HEK293 (cell line): Measurements from ENCODE around the gene KCNMA1.

Source experiments
- CTCF ChIA-PET: fragments of 350-600 bp; formaldehyde crosslinking; extraction: SDS; loops from one replicate; lab custom pipeline; 2021; ENCODE audit warnings: antibody characterized with exemption; lab: Yijun Ruan, JAX
- POLR2A ChIA-PET: fragments of 300-600 bp; formaldehyde crosslinking; extraction: SDS; loops from one replicate; lab custom pipeline; 2020; ENCODE audit warnings: antibody characterized with exemption, inconsistent platforms; lab: Yijun Ruan, JAX
- H3K27ac ChIP-seq: fragments of 200-500 bp; sonication (Bioruptor generic); 2 replicates; pipeline ENCODE4 v1.5.1; 2014; ENCODE audit warnings: low read depth, low read length, control low read depth, inconsistent platforms; ENCODE audit errors: extremely low read depth
- H3K36me3 ChIP-seq, 2 experiments: fragments of 200-500 bp in 1 of 2; sonication (Bioruptor generic) in 1 of 2; 1 replicate in 1 of 2; 2 replicates in 1 of 2; pipeline ENCODE4 v1.5.1; 2014 to 2017; ENCODE audit warnings: inconsistent platforms in 2 of 2, low read length in 2 of 2; ENCODE audit not compliant: control insufficient read depth in 2 of 2, insufficient read depth in 1 of 2
- H3K4me1 ChIP-seq: fragments of 200-500 bp; sonication (Bioruptor generic); 2 replicates; pipeline ENCODE4 v1.5.1; 2014; ENCODE audit warnings: mild to moderate bottlenecking, low read length, inconsistent platforms; ENCODE audit not compliant: control insufficient read depth, insufficient read depth
- H3K4me3 ChIP-seq: 2 replicates; pipeline ENCODE4 v1.5.1; 2011; ENCODE audit warnings: low read depth, mild to moderate bottlenecking, control low read depth, low read length, moderate library complexity
- H3K9me3 ChIP-seq: fragments of 200-500 bp; sonication (Bioruptor generic); 2 replicates; pipeline ENCODE4 v1.5.1; 2014; ENCODE audit warnings: low read depth, low read length, inconsistent platforms; ENCODE audit not compliant: control insufficient read depth, insufficient read depth
- ELK4 ChIP-seq: IDR thresholded peaks from 2 replicates; pipeline ENCODE4 v1.6.1; 2011; ENCODE audit warnings: mild to moderate bottlenecking, low read depth, low read length, borderline replicate concordance
- HOXD13 ChIP-seq: sonication (generic); formaldehyde crosslinking; IDR thresholded peaks from 2 replicates; pipeline ENCODE4 v1.8.0; 2022; ENCODE audit warnings: missing genetic modification reagents, borderline replicate concordance
- KLF10 ChIP-seq: fragments of 450-650 bp; IDR thresholded peaks from 2 replicates; pipeline ENCODE4 v1.5.1; 2018; ENCODE audit warnings: missing biosample characterization, mild to moderate bottlenecking, missing genetic modification characterization
- MYNN ChIP-seq: fragments of 450-650 bp; formaldehyde crosslinking; IDR thresholded peaks from 2 replicates; pipeline ENCODE4 v1.5.1; 2016; ENCODE audit warnings: missing biosample characterization, missing genetic modification characterization, borderline replicate concordance
- PRDM2 ChIP-seq: fragments of 450-650 bp; formaldehyde crosslinking; IDR thresholded peaks from 2 replicates; pipeline ENCODE4 v1.5.1; 2016; ENCODE audit warnings: missing biosample characterization, missing genetic modification characterization, borderline replicate concordance
- REPIN1 ChIP-seq: fragments of 450-650 bp; formaldehyde crosslinking; IDR thresholded peaks from 2 replicates; pipeline ENCODE4 v1.5.1; 2017; ENCODE audit warnings: missing biosample characterization, missing genetic modification characterization, low read depth
- ZBTB20 ChIP-seq: fragments of 450-650 bp; formaldehyde crosslinking; IDR thresholded peaks from 2 replicates; pipeline ENCODE4 v1.5.1; 2016; ENCODE audit warnings: missing biosample characterization, missing genetic modification characterization
- ZNF140 ChIP-seq: fragments of 450-650 bp; formaldehyde crosslinking; IDR thresholded peaks from 2 replicates; pipeline ENCODE4 v1.5.1; 2016; ENCODE audit warnings: missing biosample characterization, missing genetic modification characterization
- ZNF266 ChIP-seq: fragments of 450-650 bp; formaldehyde crosslinking; IDR thresholded peaks from 2 replicates; pipeline ENCODE4 v1.5.1; 2016; ENCODE audit warnings: missing biosample characterization, missing genetic modification characterization, low read depth
- ZNF280C ChIP-seq: fragments of 450-650 bp; formaldehyde crosslinking; IDR thresholded peaks from 2 replicates; pipeline ENCODE4 v1.5.1; 2016; ENCODE audit warnings: missing biosample characterization, missing genetic modification characterization
- ZNF366 ChIP-seq: fragments of 450-650 bp; formaldehyde crosslinking; conservative IDR thresholded peaks from 2 replicates; pipeline ENCODE4 v1.5.1; 2016; ENCODE audit warnings: missing biosample characterization, missing genetic modification characterization
- ZNF560 ChIP-seq: fragments of 450-650 bp; formaldehyde crosslinking; IDR thresholded peaks from 2 replicates; pipeline ENCODE4 v1.5.1; 2017; ENCODE audit warnings: missing biosample characterization, missing genetic modification characterization, borderline replicate concordance
- ZNF654 ChIP-seq: fragments of 450-650 bp; formaldehyde crosslinking; IDR thresholded peaks from 2 replicates; pipeline ENCODE4 v1.5.1; 2016; ENCODE audit warnings: low read depth, missing biosample characterization, missing genetic modification characterization
- ZNF658 ChIP-seq: fragments of 450-650 bp; formaldehyde crosslinking; IDR thresholded peaks from 2 replicates; pipeline ENCODE4; 2016; ENCODE audit warnings: missing biosample characterization, missing genetic modification characterization
- ZNF664 ChIP-seq: fragments of 450-650 bp; formaldehyde crosslinking; IDR thresholded peaks from 2 replicates; pipeline ENCODE4 v1.5.1; 2016; ENCODE audit warnings: missing biosample characterization, missing genetic modification characterization
- ZNF692 ChIP-seq: fragments of 450-650 bp; formaldehyde crosslinking; IDR thresholded peaks from 2 replicates; pipeline ENCODE4 v1.5.1; 2016; ENCODE audit warnings: missing biosample characterization, missing genetic modification characterization
- ZNF791 ChIP-seq: fragments of 450-650 bp; formaldehyde crosslinking; IDR thresholded peaks from 2 replicates; pipeline ENCODE4 v1.5.1; 2016; ENCODE audit warnings: missing biosample characterization, missing genetic modification characterization
- TF ChIP-seq, protein P1 (sequence below): fragments of 450-650 bp; IDR thresholded peaks from 2 replicates; pipeline ENCODE4 v1.5.1; 2018; ENCODE audit warnings: missing biosample characterization, mild to moderate bottlenecking, missing genetic modification characterization
- TF ChIP-seq, protein P2 (sequence below): fragments of 450-650 bp; formaldehyde crosslinking; IDR thresholded peaks from 2 replicates; pipeline ENCODE4 v1.5.1; 2016; ENCODE audit warnings: missing biosample characterization, missing genetic modification characterization

Gene KCNMA1

DNA sequence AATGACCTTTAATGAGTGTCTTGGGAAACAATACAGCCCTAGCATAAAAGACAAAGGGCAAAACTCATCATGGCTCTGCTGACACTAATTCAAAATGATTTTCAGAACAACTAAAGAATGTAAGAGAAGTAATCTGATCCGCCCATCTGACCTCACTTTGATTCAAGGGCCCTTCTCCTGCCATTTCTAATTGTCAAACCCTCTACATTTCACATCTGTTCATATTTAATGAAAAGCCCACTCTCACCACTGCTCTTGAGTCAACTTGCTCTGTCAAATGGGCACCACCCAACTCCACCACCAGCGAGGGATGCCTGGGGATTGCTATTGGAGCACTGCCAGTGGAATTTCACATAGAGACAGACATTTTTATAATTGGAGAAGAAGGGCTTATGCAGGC lies 639.2 kb downstream of the KCNMA1 start:
- Histone ChIP-seq H3K36me3 (no peaks in the 10 kb centered on the region), H3K27ac (no peak overlapping the region), H3K4me1 (no peaks in the 10 kb centered on the region), H3K4me3 (no peak overlapping the region), H3K9me3 (no peaks in the 10 kb centered on the region)
- CTCF ChIA-PET, result interaction anchor here (0.7 to 1.0 kb wide), 3 partner anchors 13 to 734 kb away, joined by 3 to 4 read pairs (median 3); no protein-coding TSS in a partner anchor
- TF ChIP-seq ZNF266 (tag by site-specific recombination) (no peak), ZNF140 (no peak), MYNN (tag by site-specific recombination) (no peak), ZNF560 (tag by site-specific recombination) (no peak), REPIN1 (no peak), ZNF658 (tag by site-specific recombination) (no peak), ZNF366 (no peak), ZNF654 (tag by site-specific recombination) (no peak), ZNF692 (tag by site-specific recombination) (no peak), ZNF664 (tag by site-specific recombination) (no peak), PRDM2 (tag by site-specific recombination) (no peak), ZNF791 (tag by site-specific recombination) (no peak), HOXD13 (CRISPR knock-in tag) (no peak), ZNF280C (tag by site-specific recombination) (no peak), KLF10 (tag by site-specific recombination) (no peak), ZBTB20 (tag by site-specific recombination) (no peak), ELK4 (no peak)
- TF ChIP-seq, protein P1, sequence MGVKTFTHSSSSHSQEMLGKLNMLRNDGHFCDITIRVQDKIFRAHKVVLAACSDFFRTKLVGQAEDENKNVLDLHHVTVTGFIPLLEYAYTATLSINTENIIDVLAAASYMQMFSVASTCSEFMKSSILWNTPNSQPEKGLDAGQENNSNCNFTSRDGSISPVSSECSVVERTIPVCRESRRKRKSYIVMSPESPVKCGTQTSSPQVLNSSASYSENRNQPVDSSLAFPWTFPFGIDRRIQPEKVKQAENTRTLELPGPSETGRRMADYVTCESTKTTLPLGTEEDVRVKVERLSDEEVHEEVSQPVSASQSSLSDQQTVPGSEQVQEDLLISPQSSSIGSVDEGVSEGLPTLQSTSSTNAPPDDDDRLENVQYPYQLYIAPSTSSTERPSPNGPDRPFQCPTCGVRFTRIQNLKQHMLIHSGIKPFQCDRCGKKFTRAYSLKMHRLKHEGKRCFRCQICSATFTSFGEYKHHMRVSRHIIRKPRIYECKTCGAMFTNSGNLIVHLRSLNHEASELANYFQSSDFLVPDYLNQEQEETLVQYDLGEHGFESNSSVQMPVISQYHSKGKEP, result no peak
- TF ChIP-seq, protein P2, sequence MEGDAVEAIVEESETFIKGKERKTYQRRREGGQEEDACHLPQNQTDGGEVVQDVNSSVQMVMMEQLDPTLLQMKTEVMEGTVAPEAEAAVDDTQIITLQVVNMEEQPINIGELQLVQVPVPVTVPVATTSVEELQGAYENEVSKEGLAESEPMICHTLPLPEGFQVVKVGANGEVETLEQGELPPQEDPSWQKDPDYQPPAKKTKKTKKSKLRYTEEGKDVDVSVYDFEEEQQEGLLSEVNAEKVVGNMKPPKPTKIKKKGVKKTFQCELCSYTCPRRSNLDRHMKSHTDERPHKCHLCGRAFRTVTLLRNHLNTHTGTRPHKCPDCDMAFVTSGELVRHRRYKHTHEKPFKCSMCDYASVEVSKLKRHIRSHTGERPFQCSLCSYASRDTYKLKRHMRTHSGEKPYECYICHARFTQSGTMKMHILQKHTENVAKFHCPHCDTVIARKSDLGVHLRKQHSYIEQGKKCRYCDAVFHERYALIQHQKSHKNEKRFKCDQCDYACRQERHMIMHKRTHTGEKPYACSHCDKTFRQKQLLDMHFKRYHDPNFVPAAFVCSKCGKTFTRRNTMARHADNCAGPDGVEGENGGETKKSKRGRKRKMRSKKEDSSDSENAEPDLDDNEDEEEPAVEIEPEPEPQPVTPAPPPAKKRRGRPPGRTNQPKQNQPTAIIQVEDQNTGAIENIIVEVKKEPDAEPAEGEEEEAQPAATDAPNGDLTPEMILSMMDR (tag by site-specific recombination), result no peak
- POLR2A ChIA-PET, result no interaction called here
